Measurements from ENCODE around the gene SEC24B. TPM values are rescaled to one million over a fixed set of nuclear protein-coding genes. Genes with fewer than 3 reads are reported as not detected.

SEC24B gene
- total and polyA plus RNA-seq, 10 of the 15 experiments (the other 5 are each of a cell fraction or from before 2014, with no cell fraction given): 6.4 to 43.2 (median 16.0) TPM

DNA sequence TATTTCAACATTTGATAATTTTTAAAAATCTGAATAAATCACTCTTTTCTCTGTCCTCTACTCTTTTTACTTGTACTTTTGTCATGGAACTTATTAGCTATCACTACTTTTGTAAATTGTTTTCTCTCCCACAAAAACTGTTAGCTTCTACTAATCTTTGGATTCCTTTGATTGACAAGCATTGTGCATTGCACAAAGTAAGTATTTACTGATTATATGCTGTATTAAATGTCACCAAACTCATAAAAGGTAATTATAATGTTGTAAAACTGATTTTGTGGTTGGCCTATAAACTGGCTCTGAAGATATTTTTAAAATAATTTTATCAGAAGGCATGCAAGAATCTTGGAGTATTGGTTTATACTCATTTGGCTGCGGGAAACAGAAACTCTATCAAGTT, 15.0 kb upstream of the SEC24B start:
- H3K36me3 ChIP-seq (ENCODE audit: control insufficient read depth in 2 of 2, insufficient read depth in 2 of 2, low read length in 1 of 2): no peaks in the 10 kb centered on the region
- POLR2A ChIA-PET: interaction anchor here (0.5 kb wide), 1 partner anchor 556 kb away, joined by 3 read pairs; no protein-coding TSS in a partner anchor
- H3K4me1 ChIP-seq (ENCODE audit: control insufficient read depth, insufficient read depth, low read length): no peaks in the 10 kb centered on the region
- SMC1A ChIA-PET (ENCODE audit: uncharacterized antibody, unreplicated experiment): interaction anchor here (0.9 to 1.3 kb wide), 2 partner anchors 386 to 1583 kb away, joined by 4 read pairs; no protein-coding TSS in a partner anchor
- CTCF ChIA-PET: interaction anchor here (1.0 to 1.4 kb wide), 3 partner anchors 13 to 559 kb away, joined by 4 to 5 read pairs (median 5); no protein-coding TSS in a partner anchor
- H2AFZ ChIP-seq (ENCODE audit: control insufficient read depth, low read depth, low read length): no peak overlapping the region
- ATAC-seq: no peak
- H4K20me1 ChIP-seq (ENCODE audit: control insufficient read depth, insufficient read depth): no peaks in the 10 kb centered on the region
- RAD21 ChIA-PET (ENCODE audit: unreplicated experiment): interaction anchor here (0.6 kb wide), 1 partner anchor 560 kb away, joined by 3 read pairs; no protein-coding TSS in a partner anchor
- H3K4me3 ChIP-seq: no peak overlapping the region
- intact Hi-C loops (cut with micrococcal nuclease; ENCODE audit: unreplicated experiment): no loop called here
- TF ChIP-seq IRF4 (IDR thresholded peaks at IDR 0.05; ENCODE audit: low read depth, low read length) (no peak), CREM (IDR thresholded peaks at IDR 0.05; ENCODE audit: low read depth) (no peak), ZNF622 (IDR thresholded peaks at IDR 0.05) (no peak), SUZ12 (IDR thresholded peaks at IDR 0.05; ENCODE audit: unreplicated experiment) (no peak), KLF5 (IDR thresholded peaks at IDR 0.05; ENCODE audit: partially characterized antibody) (no peak), CREB1 (IDR thresholded peaks at IDR 0.05; ENCODE audit: low read depth) (no peak), MEF2A (IDR thresholded peaks at IDR 0.05; ENCODE audit: insufficient read depth, low read depth, low read length) (no peak), TBL1XR1 (IDR thresholded peaks at IDR 0.05; ENCODE audit: low read depth, low read length) (no peak), PML (IDR thresholded peaks at IDR 0.05; ENCODE audit: low read length) (no peak), RFX5 (IDR thresholded peaks at IDR 0.05; ENCODE audit: low read depth, low read length) (no peak), NR2C1 (IDR thresholded peaks at IDR 0.05) (no peak)
- TF ChIP-seq, protein P1, sequence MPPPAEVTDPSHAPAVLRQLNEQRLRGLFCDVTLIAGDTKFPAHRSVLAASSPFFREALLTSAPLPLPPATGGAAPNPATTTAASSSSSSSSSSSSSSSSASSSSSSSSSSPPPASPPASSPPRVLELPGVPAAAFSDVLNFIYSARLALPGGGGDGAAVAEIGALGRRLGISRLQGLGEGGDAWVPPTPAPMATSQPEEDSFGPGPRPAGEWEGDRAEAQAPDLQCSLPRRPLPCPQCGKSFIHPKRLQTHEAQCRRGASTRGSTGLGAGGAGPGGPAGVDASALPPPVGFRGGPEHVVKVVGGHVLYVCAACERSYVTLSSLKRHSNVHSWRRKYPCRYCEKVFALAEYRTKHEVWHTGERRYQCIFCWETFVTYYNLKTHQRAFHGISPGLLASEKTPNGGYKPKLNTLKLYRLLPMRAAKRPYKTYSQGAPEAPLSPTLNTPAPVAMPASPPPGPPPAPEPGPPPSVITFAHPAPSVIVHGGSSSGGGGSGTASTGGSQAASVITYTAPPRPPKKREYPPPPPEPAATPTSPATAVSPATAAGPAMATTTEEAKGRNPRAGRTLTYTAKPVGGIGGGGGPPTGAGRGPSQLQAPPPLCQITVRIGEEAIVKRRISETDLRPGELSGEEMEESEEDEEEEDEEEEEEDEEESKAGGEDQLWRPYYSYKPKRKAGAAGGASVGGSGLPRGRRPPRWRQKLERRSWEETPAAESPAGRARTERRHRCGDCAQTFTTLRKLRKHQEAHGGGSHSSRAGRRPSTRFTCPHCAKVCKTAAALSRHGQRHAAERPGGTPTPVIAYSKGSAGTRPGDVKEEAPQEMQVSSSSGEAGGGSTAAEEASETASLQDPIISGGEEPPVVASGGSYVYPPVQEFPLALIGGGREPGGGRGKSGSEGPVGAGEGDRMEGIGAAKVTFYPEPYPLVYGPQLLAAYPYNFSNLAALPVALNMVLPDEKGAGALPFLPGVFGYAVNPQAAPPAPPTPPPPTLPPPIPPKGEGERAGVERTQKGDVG (CRISPR knock-in tag; IDR thresholded peaks at IDR 0.05): no peak
- TF ChIP-seq, protein P2, sequence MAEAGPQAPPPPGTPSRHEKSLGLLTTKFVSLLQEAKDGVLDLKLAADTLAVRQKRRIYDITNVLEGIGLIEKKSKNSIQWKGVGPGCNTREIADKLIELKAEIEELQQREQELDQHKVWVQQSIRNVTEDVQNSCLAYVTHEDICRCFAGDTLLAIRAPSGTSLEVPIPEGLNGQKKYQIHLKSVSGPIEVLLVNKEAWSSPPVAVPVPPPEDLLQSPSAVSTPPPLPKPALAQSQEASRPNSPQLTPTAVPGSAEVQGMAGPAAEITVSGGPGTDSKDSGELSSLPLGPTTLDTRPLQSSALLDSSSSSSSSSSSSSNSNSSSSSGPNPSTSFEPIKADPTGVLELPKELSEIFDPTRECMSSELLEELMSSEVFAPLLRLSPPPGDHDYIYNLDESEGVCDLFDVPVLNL (IDR thresholded peaks at IDR 0.05; ENCODE audit: low read depth, low read length): no peak
- TF ChIP-seq, protein P3, sequence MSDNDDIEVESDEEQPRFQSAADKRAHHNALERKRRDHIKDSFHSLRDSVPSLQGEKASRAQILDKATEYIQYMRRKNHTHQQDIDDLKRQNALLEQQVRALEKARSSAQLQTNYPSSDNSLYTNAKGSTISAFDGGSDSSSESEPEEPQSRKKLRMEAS (IDR thresholded peaks at IDR 0.05; ENCODE audit: low read depth, low read length): no peak
- in situ Hi-C loops (cut with MboI): no loop called here
- BruUV-seq (replicated peaks): no TSS peak
- H3K79me2 ChIP-seq (ENCODE audit: control insufficient read depth, insufficient read depth, low read length): no peaks in the 10 kb centered on the region
- no peak overlapping the region for H3K4me2 ChIP-seq (ENCODE audit: control insufficient read depth, insufficient read depth)
- H3K27ac ChIP-seq (ENCODE audit: control insufficient read depth, insufficient read depth): no peak overlapping the region
- no peaks in the 10 kb centered on the region for H3K9me3 ChIP-seq (replicated peaks; ENCODE audit: control insufficient read depth, insufficient read depth, low read length)
- DNase-seq (ENCODE audit: low read depth, low spot score): no peak
- no peak for FAIRE-seq
- H3K27me3 ChIP-seq (replicated peaks in 1 of 2; ENCODE audit: control insufficient read depth in 2 of 2, insufficient read depth in 2 of 2, low read length in 1 of 2): no peaks in the 10 kb centered on the region; a peak in 1 of 4 replicates
- H3K9ac ChIP-seq (ENCODE audit: control insufficient read depth, insufficient read depth, low read length): no peak overlapping the region
- WGBS (ENCODE audit: insufficient coverage, insufficient replicate concordance, low lambda C conversion rate, missing lambda C conversion rate): 0% methylated on average over 1 of the region's 1 CpG
